Measurements from ENCODE around the gene CCR1.

CCR1 gene

GRCh38 chr3:46202535-46202934, 5.6 kb downstream of the CCR1 start:
- TF ChIP-seq CTCF (IDR thresholded peaks at IDR 0.05; ENCODE audit: low read depth, low read length) (no peak), MYC (IDR thresholded peaks at IDR 0.05; ENCODE audit: low read depth, low read length) (no peak), MAX (IDR thresholded peaks at IDR 0.05; ENCODE audit: low read depth, low read length) (no peak)
- DNase-seq (ENCODE audit: low read depth): no peak
- H3K4me3 ChIP-seq (ENCODE audit: low read depth, low read length): no peak overlapping the region

GRCh38 chr3:46200790-46201189, 7.3 kb downstream of the CCR1 start:
- TF ChIP-seq POLR2A (IDR thresholded peaks at IDR 0.05; ENCODE audit: extremely low read depth, insufficient read length) (no peak), CTCF (IDR thresholded peaks at IDR 0.05; ENCODE audit: low read depth, low read length) (no peak), MYC (IDR thresholded peaks at IDR 0.05; ENCODE audit: low read depth, low read length) (no peak), MAX (IDR thresholded peaks at IDR 0.05; ENCODE audit: low read depth, low read length) (no peak)
- no peak overlapping the region for H3K4me3 ChIP-seq (ENCODE audit: low read depth, low read length)
- DNase-seq (ENCODE audit: low read depth): no peak

- TF ChIP-seq CTCF (IDR thresholded peaks at IDR 0.05; ENCODE audit: low read depth, low read length) (no peak), MAX (IDR thresholded peaks at IDR 0.05; ENCODE audit: low read depth, low read length) (no peak), POLR2A (IDR thresholded peaks at IDR 0.05; ENCODE audit: extremely low read depth, insufficient read length) (no peak), MYC (IDR thresholded peaks at IDR 0.05; ENCODE audit: low read depth, low read length) (no peak)
- H3K4me3 ChIP-seq (ENCODE audit: low read depth, low read length): no peak overlapping the region
- no peak for DNase-seq (ENCODE audit: low read depth)
Measured at GRCh38 chr3:46200211-46200610, 7.9 kb downstream of the CCR1 start.

- TF ChIP-seq CTCF (IDR thresholded peaks at IDR 0.05; ENCODE audit: low read depth, low read length) (no peak), POLR2A (IDR thresholded peaks at IDR 0.05; ENCODE audit: extremely low read depth, insufficient read length) (no peak), MAX (IDR thresholded peaks at IDR 0.05; ENCODE audit: low read depth, low read length) (no peak), MYC (IDR thresholded peaks at IDR 0.05; ENCODE audit: low read depth, low read length) (no peak)
- no peak for DNase-seq (ENCODE audit: low read depth)
- H3K4me3 ChIP-seq (ENCODE audit: low read depth, low read length): no peak overlapping the region
Measured at GRCh38 chr3:46196261-46196957, 11.7 kb downstream of the CCR1 start.

GRCh38 chr3:46194868-46195553, 13.1 kb downstream of the CCR1 start:
- no peak for DNase-seq (ENCODE audit: low read depth)
- no peak for TF ChIP-seq POLR2A (IDR thresholded peaks at IDR 0.05; ENCODE audit: extremely low read depth, insufficient read length)
- TF ChIP-seq MAX (IDR thresholded peaks at IDR 0.05; ENCODE audit: low read depth, low read length): no peak
- no peak for TF ChIP-seq CTCF (IDR thresholded peaks at IDR 0.05; ENCODE audit: low read depth, low read length)
- TF ChIP-seq MYC (IDR thresholded peaks at IDR 0.05; ENCODE audit: low read depth, low read length): no peak
- H3K4me3 ChIP-seq (ENCODE audit: low read depth, low read length): no peak overlapping the region
